SK-N-SH treated with all-trans-retinoic acid at 6 μM for 48 hours (cell line): ENCODE measurements around the gene MOV10L1.

Experiments used
- BACH2 ChIP-seq: fragments of 250-450 bp; sonication (Bioruptor Pico); IDR thresholded peaks from 2 replicates; pipeline ENCODE4 v1.9.0; 2021; ENCODE audit warnings: mild to moderate bottlenecking, borderline replicate concordance
- CREB5 ChIP-seq: fragments of 250-450 bp; sonication (Bioruptor Pico); IDR thresholded peaks from 2 replicates; pipeline ENCODE4 v1.5.1; 2020; ENCODE audit warnings: low read depth, mild to moderate bottlenecking, moderate library complexity
- CSRNP3 ChIP-seq: fragments of 250-450 bp; sonication (Bioruptor Pico); IDR thresholded peaks from 2 replicates; pipeline ENCODE4 v1.5.1; 2021; ENCODE audit warnings: mild to moderate bottlenecking, moderate library complexity
- OSR1 ChIP-seq: fragments of 250-450 bp; sonication (Bioruptor Pico); IDR thresholded peaks from 2 replicates; pipeline ENCODE4 v1.8.0; 2022; ENCODE audit warnings: moderate library complexity, mild to moderate bottlenecking, inconsistent platforms
- PATZ1 ChIP-seq: fragments of 250-450 bp; sonication (Bioruptor Pico); IDR thresholded peaks from 2 replicates; pipeline ENCODE4 v1.8.0; 2020; ENCODE audit warnings: mild to moderate bottlenecking, moderate library complexity, borderline replicate concordance
- PPARA ChIP-seq: fragments of 250-450 bp; sonication (Bioruptor Pico); IDR thresholded peaks from 2 replicates; pipeline ENCODE4 v1.5.0; 2020; ENCODE audit warnings: mild to moderate bottlenecking, borderline replicate concordance
- RARB ChIP-seq: fragments of 250-450 bp; sonication (Bioruptor Pico); IDR thresholded peaks from 2 replicates; pipeline ENCODE4 v1.8.0; 2021; ENCODE audit warnings: mild to moderate bottlenecking, moderate library complexity
- TCF4 ChIP-seq: fragments of 250-450 bp; sonication (Bioruptor Pico); IDR thresholded peaks from 2 replicates; pipeline ENCODE4 v1.8.0; 2021; ENCODE audit warnings: mild to moderate bottlenecking, moderate library complexity, borderline replicate concordance
- ZFP30 ChIP-seq: fragments of 450-650 bp; formaldehyde crosslinking; IDR thresholded peaks from 2 replicates; pipeline ENCODE4 v1.5.0; 2022; ENCODE audit warnings: mild to moderate bottlenecking, moderate library complexity
- ZNF70 ChIP-seq: fragments of 450-650 bp; formaldehyde crosslinking; IDR thresholded peaks from 2 replicates; pipeline ENCODE4 v1.5.0; 2020; ENCODE audit warnings: mild to moderate bottlenecking, moderate library complexity
- ZNF8 ChIP-seq: fragments of 450-650 bp; formaldehyde crosslinking; IDR thresholded peaks from 2 replicates; pipeline ENCODE4 v1.5.0; 2020; ENCODE audit warnings: mild to moderate bottlenecking, moderate library complexity

DNA sequence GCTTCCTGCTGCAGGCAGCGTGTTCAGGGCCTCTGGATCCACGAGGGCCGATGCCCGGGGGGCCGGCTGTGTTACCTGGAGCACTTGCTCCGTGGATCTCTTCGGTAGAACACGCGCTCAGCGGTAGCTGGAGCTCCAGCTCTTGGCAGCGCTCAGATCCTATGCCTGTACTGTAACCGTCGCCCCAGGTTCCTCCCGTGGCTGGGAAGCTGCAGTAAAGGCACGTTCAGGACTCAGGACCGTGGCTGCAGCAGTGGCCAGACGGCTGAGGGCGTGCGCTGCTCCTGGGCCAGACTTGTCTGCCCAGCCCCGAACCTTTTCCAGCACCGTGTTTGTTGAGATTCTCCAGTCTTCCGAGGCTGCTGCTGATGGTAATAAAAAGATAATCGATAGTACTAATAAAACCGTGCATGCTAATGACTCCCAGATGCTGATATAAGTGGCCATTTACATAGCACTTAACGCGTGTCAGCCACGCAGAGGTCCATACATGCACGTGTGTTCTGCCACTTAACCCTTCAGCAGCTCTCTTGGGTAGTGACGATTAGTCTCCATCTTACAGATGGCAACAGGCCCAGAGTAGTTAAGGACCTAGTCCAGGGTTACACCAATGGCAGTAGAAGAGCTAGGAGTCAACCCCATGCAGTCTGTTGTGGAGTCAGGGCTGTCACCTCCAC, 1.4 kb downstream of the MOV10L1 start:
- TF ChIP-seq PPARA (CRISPR knock-in tag) (no peak), BACH2 (CRISPR knock-in tag) (no peak), ZFP30 (CRISPR knock-in tag) (no peak), RARB (CRISPR knock-in tag) (no peak), CREB5 (no peak), PATZ1 (no peak), CSRNP3 (CRISPR knock-in tag) (no peak), TCF4 (CRISPR knock-in tag) (peak; percentile 45; the same call in 1 of the 2 replicates), ZNF8 (CRISPR knock-in tag) (no peak), OSR1 (no peak), ZNF70 (no peak)
